ENCODE data around the gene EPB41.

GRCh38 chr1:28915031-28915895 is 894 bp downstream of the EPB41 start:
- TF ChIP-seq CTCF (IDR thresholded peaks at IDR 0.05; ENCODE audit: extremely low read depth in 1 of 2, insufficient read depth in 1 of 2, low read depth in 1 of 2, low read length in 2 of 2) (no peak), POLR2AphosphoS5 (IDR thresholded peaks at IDR 0.05; ENCODE audit: insufficient read depth, low read depth, low read length) (no peak), POLR2A (IDR thresholded peaks at IDR 0.05; ENCODE audit: low read depth, low read length) (no peak), MYC (IDR thresholded peaks at IDR 0.05; ENCODE audit: low read depth, low read length) (no peak), JUN (IDR thresholded peaks at IDR 0.05; ENCODE audit: borderline replicate concordance, insufficient read depth, insufficient read length, low read depth) (no peak), EZH2 (IDR thresholded peaks at IDR 0.05; ENCODE audit: borderline replicate concordance, low read depth, low read length, severe bottlenecking) (no peak), MAX (IDR thresholded peaks at IDR 0.05; ENCODE audit: insufficient read depth, insufficient read length) (no peak)

Data from endothelial cell of umbilical vein (primary cell).